Activated T-helper 17 cell treated with anti-CD3 and anti-CD28 coated beads, Interleukin-2, amount 50 U/mL, for 72 hours (primary cell): Measurements from ENCODE around the gene ACBD4. TPM values are rescaled to one million over a fixed set of nuclear protein-coding genes. Genes with fewer than 3 reads are reported as not detected.
"Not testable (repeated sequence)": the region's sequence is repeated elsewhere in the genome, so short reads cannot be mapped to it uniquely, and the experiment has no call there.

Experiments used
- ATAC-seq: fragments of 150-1000 bp; cut with Tn5 transposase; replicated peaks from 2 replicates; pipeline ENCODE4 v1.10.0; 2021; ENCODE audit warnings: mild to moderate bottlenecking, moderate library complexity
- H3K27ac Mint-ChIP-seq: one replicate; pipeline ENCODE4 v1.8.0; 2022; ENCODE audit warnings: mixed read lengths
- H3K27me3 Mint-ChIP-seq: one replicate; pipeline ENCODE4 v1.8.0; 2022; ENCODE audit warnings: mixed read lengths
- H3K36me3 Mint-ChIP-seq: one replicate; pipeline ENCODE4 v1.8.0; 2022; ENCODE audit warnings: low read depth, mild to moderate bottlenecking, mixed read lengths
- H3K4me1 Mint-ChIP-seq: one replicate; pipeline ENCODE4 v1.8.0; 2022; ENCODE audit warnings: mixed read lengths
- H3K4me3 Mint-ChIP-seq: one replicate; pipeline ENCODE4 v1.8.0; 2022; ENCODE audit warnings: mild to moderate bottlenecking, mixed read lengths
- H3K9me3 Mint-ChIP-seq: one replicate; pipeline ENCODE4 v1.8.0; 2022; ENCODE audit warnings: mixed read lengths
- total RNA-seq, 2 donors: library from RNA; stranded (reverse); gene quantifications; one replicate each; pipeline ENCODE4 v1.2.3, GENCODE V29; 2022

Gene ACBD4
- total RNA-seq, 2 donors from 2014 or later = 9.8 to 12.6 TPM

GRCh38 chr17:45121055-45121454, 14.4 kb upstream of the ACBD4 start:
- H3K36me3 Mint-ChIP-seq = no peaks in the 10 kb centered on the region
- no peaks in the 10 kb centered on the region for H3K27me3 Mint-ChIP-seq
- no peaks in the 10 kb centered on the region for H3K9me3 Mint-ChIP-seq
- H3K4me3 Mint-ChIP-seq = no peak overlapping the region
- ATAC-seq = no peak
- no peaks in the 10 kb centered on the region for H3K4me1 Mint-ChIP-seq
- H3K27ac Mint-ChIP-seq = no peak overlapping the region

GRCh38 chr17:45123076-45123770, 12.3 kb upstream of the ACBD4 start:
- Mint-ChIP-seq H3K4me1 (no peaks in the 10 kb centered on the region), H3K27ac (no peak overlapping the region), H3K27me3 (no peaks in the 10 kb centered on the region), H3K9me3 (no peaks in the 10 kb centered on the region), H3K4me3 (no peak overlapping the region), H3K36me3 (no peaks in the 10 kb centered on the region)
- no peak for ATAC-seq

GRCh38 chr17:45123930-45124796, 11.3 kb upstream of the ACBD4 start:
- H3K36me3 Mint-ChIP-seq = no peaks in the 10 kb centered on the region
- no peaks in the 10 kb centered on the region for H3K27me3 Mint-ChIP-seq
- no peak overlapping the region for H3K4me3 Mint-ChIP-seq
- H3K9me3 Mint-ChIP-seq = no peaks in the 10 kb centered on the region
- no peaks in the 10 kb centered on the region for H3K4me1 Mint-ChIP-seq
- ATAC-seq = peak; percentile 97
- H3K27ac Mint-ChIP-seq = peak overlapping the region; percentile 46

- H3K27me3 Mint-ChIP-seq, H3K9me3 Mint-ChIP-seq, H3K4me3 Mint-ChIP-seq, H3K4me1 Mint-ChIP-seq, ATAC-seq, H3K36me3 Mint-ChIP-seq: not testable (repeated sequence)
- H3K27ac Mint-ChIP-seq = peak overlapping the region; percentile 46
Observed at GRCh38 chr17:45124797-45125122, 10.7 kb upstream of the ACBD4 start.

- Mint-ChIP-seq H3K4me3 (no peak overlapping the region), H3K4me1 (no peaks in the 10 kb centered on the region), H3K9me3 (no peaks in the 10 kb centered on the region), H3K27ac (no peak overlapping the region), H3K36me3 (no peaks in the 10 kb centered on the region), H3K27me3 (no peaks in the 10 kb centered on the region)
- no peak for ATAC-seq
Observed at GRCh38 chr17:45125509-45125908, 10.0 kb upstream of the ACBD4 start.

GRCh38 chr17:45127207-45127547, 8.3 kb upstream of the ACBD4 start:
- no peak overlapping the region for H3K4me3 Mint-ChIP-seq
- no peak overlapping the region for H3K27ac Mint-ChIP-seq
- no peaks in the 10 kb centered on the region for H3K9me3 Mint-ChIP-seq

GRCh38 chr17:45127548-45128300, 7.8 kb upstream of the ACBD4 start:
- H3K4me1 Mint-ChIP-seq = peaks cover 7% of the 10 kb centered on the region
- no peak for ATAC-seq
- H3K4me3 Mint-ChIP-seq = no peak overlapping the region
- H3K27ac Mint-ChIP-seq = peak overlapping the region; percentile 59
- no peaks in the 10 kb centered on the region for H3K36me3 Mint-ChIP-seq
- no peaks in the 10 kb centered on the region for H3K9me3 Mint-ChIP-seq
- H3K27me3 Mint-ChIP-seq = no peaks in the 10 kb centered on the region

More at GRCh38 chr17:45127207-45127547, 8.3 kb upstream of the ACBD4 start:
- Mint-ChIP-seq H3K4me1 (peaks cover 7% of the 10 kb centered on the region), H3K36me3 (no peaks in the 10 kb centered on the region), H3K27me3 (no peaks in the 10 kb centered on the region)
- ATAC-seq = no peak

- no peak overlapping the region for H3K4me3 Mint-ChIP-seq
- no peak for ATAC-seq
- peaks cover 7% of the 10 kb centered on the region for H3K4me1 Mint-ChIP-seq
- no peaks in the 10 kb centered on the region for H3K27me3 Mint-ChIP-seq
- H3K27ac Mint-ChIP-seq = no peak overlapping the region
- H3K36me3 Mint-ChIP-seq = no peaks in the 10 kb centered on the region
- H3K9me3 Mint-ChIP-seq = no peaks in the 10 kb centered on the region
Observed at GRCh38 chr17:45128331-45128730, 7.2 kb upstream of the ACBD4 start.

GRCh38 chr17:45128989-45129388, 6.5 kb upstream of the ACBD4 start:
- Mint-ChIP-seq H3K4me1 (peaks cover 7% of the 10 kb centered on the region), H3K9me3 (no peaks in the 10 kb centered on the region), H3K4me3 (no peak overlapping the region), H3K27me3 (no peaks in the 10 kb centered on the region), H3K27ac (no peak overlapping the region), H3K36me3 (no peaks in the 10 kb centered on the region)
- no peak for ATAC-seq

GRCh38 chr17:45129426-45129939, 6.0 kb upstream of the ACBD4 start:
- ATAC-seq = no peak
- peaks cover 7% of the 10 kb centered on the region for H3K4me1 Mint-ChIP-seq
- H3K4me3 Mint-ChIP-seq = no peak overlapping the region
- no peaks in the 10 kb centered on the region for H3K36me3 Mint-ChIP-seq
- H3K27ac Mint-ChIP-seq = no peak overlapping the region
- H3K27me3 Mint-ChIP-seq = no peaks in the 10 kb centered on the region
- no peaks in the 10 kb centered on the region for H3K9me3 Mint-ChIP-seq

GRCh38 chr17:45129940-45130680, 5.4 kb upstream of the ACBD4 start:
- Mint-ChIP-seq H3K36me3 (no peaks in the 10 kb centered on the region), H3K27me3 (no peaks in the 10 kb centered on the region), H3K9me3 (no peaks in the 10 kb centered on the region), H3K27ac (no peak overlapping the region), H3K4me3 (no peak overlapping the region), H3K4me1 (peaks cover 7% of the 10 kb centered on the region)
- ATAC-seq = no peak

GRCh38 chr17:45130681-45131615, 4.5 kb upstream of the ACBD4 start:
- no peak overlapping the region for H3K27ac Mint-ChIP-seq
- peak overlapping the region; percentile 42 for H3K4me3 Mint-ChIP-seq
- ATAC-seq = no peak
- no peaks in the 10 kb centered on the region for H3K9me3 Mint-ChIP-seq
- H3K27me3 Mint-ChIP-seq = no peaks in the 10 kb centered on the region
- no peaks in the 10 kb centered on the region for H3K36me3 Mint-ChIP-seq
- peaks cover 7% of the 10 kb centered on the region for H3K4me1 Mint-ChIP-seq

- Mint-ChIP-seq H3K27ac (no peak overlapping the region), H3K9me3 (no peaks in the 10 kb centered on the region), H3K27me3 (no peaks in the 10 kb centered on the region), H3K4me3 (peak overlapping the region; percentile 42), H3K36me3 (no peaks in the 10 kb centered on the region), H3K4me1 (peaks cover 7% of the 10 kb centered on the region)
- ATAC-seq = peak; percentile 1
Observed at GRCh38 chr17:45131616-45132319, 3.7 kb upstream of the ACBD4 start.
